ENCODE results near the gene NREP.

- TF ChIP-seq CTCF (IDR thresholded peaks at IDR 0.05; ENCODE audit: low read depth, low read length) (no peak), EZH2phosphoT487 (IDR thresholded peaks at IDR 0.05; ENCODE audit: low read depth) (no peak)
Measured at GRCh38 chr5:111703662-111704061, 53.3 kb downstream of the NREP start.
